Measurements from ENCODE around the gene DENND4A.

DNA sequence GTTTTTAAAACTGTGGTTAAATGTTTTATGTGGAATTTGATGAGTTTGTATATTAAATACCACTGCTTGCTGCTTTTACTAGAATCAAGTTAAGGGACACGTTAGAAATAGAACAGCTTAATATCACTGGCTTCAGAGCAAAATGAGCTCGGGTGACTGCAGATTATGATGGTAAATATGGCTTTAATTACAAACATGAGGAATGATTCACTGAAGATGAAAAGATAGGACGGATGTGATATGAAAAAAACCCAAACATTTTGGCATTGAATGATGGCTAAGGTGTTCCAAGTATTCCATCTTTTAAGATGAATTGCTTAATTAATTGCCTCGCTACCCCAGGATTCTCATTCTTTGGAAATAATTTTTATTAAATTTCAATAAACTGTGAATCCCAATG, 136.6 kb downstream of the DENND4A start:
- TF ChIP-seq EP300 (IDR thresholded peaks at IDR 0.05) (no peak), POLR2A (IDR thresholded peaks at IDR 0.05) (no peak)
